Measurements from ENCODE around the gene CELF5.
A peak's percentile ranks its signal among the peaks of the same experiment; 100 is the strongest.

CELF5 gene

DNA sequence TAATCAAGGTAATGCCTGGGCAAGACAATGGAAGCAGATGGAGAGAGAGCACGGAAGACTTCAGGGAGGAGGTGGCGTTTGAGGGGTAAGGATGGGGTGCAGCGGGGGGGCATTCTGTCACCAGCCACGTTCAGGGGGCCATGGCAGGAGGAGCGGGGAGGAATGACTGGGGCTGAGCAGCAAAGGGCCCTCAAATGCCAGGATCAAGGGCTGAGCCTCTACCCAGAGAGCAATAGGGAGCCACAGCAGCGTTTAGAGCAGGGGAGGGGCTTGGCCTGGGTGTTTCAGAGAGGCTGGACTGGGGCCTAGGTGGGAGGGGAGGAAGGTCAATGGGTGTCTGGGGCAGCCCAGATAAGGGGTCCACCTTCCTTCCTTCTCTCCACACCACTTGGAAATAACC, 44.3 kb downstream of the CELF5 start:
- H3K27me3 ChIP-seq (ENCODE audit: control insufficient read depth, insufficient read depth, low read length): peaks cover 16% of the 10 kb centered on the region
- H3K27ac ChIP-seq (ENCODE audit: low read depth, low read length): no peak overlapping the region
- no peaks in the 10 kb centered on the region for H3K9me3 ChIP-seq (ENCODE audit: control insufficient read depth, insufficient read depth, low read length)
- no peaks in the 10 kb centered on the region for H3K36me3 ChIP-seq (ENCODE audit: control insufficient read depth, insufficient read depth, low read length)
- no peak overlapping the region for H3K9ac ChIP-seq (ENCODE audit: low read depth, low read length)
- no peak overlapping the region for H3K4me3 ChIP-seq (ENCODE audit: low read depth, low read length)
- no peaks in the 10 kb centered on the region for H3K4me1 ChIP-seq (ENCODE audit: control insufficient read depth, insufficient read depth, low read length)

DNA sequence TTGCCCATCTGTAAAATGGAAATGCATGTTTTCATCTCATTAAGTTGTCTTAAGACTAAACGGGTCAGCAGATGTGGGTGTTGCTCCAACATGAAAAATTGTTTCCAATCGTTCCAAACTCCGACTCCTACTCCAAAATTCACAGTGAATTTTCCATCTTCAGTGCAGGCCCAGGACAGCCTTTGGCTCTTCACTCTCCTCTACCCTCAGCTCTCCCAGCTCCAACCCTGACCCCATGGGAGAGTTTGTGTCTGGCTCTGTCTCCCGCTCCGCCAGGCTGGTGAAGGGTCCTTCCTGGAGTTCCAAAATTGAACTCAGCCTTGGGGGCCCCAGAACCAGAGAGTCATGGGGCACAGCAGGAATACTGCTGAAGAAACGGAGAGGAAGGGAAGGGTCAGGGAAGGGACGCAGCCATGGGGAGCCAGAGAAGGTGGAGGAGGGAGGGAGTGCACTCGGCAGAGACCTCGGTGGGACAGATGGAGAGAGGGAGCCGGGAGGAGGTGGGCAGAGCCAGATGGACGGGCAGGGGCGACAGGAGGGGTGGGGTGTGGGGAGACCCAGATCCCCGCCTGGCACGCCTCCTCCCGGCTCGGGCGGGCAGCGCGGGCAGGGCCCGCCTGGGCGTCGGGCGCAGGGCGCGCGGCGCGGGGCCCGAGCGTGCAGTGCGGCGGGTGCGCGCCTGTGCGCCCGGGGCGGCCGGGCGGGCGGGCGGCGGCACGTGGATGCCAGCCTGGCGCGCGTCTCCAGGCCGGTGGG, 45.6 kb downstream of the CELF5 start:
- H3K36me3 ChIP-seq (ENCODE audit: control insufficient read depth, insufficient read depth, low read length): no peaks in the 10 kb centered on the region
- H3K27ac ChIP-seq (ENCODE audit: low read depth, low read length): no peak overlapping the region
- H3K27me3 ChIP-seq (ENCODE audit: control insufficient read depth, insufficient read depth, low read length): peaks cover 16% of the 10 kb centered on the region
- H3K9me3 ChIP-seq (ENCODE audit: control insufficient read depth, insufficient read depth, low read length): no peaks in the 10 kb centered on the region
- peak overlapping the region; percentile 39; the same call in 1 of the 2 replicates for H3K4me3 ChIP-seq (ENCODE audit: low read depth, low read length)
- no peaks in the 10 kb centered on the region for H3K4me1 ChIP-seq (ENCODE audit: control insufficient read depth, insufficient read depth, low read length)
- H3K9ac ChIP-seq (ENCODE audit: low read depth, low read length): no peak overlapping the region

GRCh38 chr19:3270902-3271301, 46.4 kb downstream of the CELF5 start:
- Histone ChIP-seq H3K4me3 (ENCODE audit: low read depth, low read length) (peak overlapping the region; percentile 39; the same call in 1 of the 2 replicates), H3K27me3 (ENCODE audit: control insufficient read depth, insufficient read depth, low read length) (peaks cover 16% of the 10 kb centered on the region)

DNA sequence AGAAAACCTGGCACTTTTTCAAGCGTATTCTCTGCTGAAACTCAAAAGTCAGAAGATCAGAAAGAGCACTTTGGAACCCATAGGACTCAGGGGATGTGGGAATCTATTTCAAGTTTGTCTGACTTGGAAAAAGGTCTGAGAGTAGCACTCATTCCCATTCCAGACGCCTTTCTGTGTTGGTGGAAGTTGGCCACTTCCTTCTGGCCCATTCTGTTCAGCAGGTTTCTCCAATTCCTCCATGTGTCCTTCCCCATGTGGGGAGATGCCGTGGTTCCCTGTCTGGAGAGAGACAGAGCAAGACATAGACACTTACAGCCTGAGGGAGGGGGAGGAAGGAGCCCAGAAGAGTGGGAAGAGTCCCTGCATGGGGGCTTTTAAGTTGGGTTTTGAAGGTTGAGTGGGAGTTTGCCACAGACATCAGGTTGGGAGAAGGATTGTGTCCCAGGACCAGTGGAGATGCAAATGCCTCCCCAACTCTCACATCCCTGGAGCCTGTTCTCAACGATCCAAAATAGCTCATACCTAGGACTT, 48.0 kb downstream of the CELF5 start:
- no peak overlapping the region for H3K9ac ChIP-seq (ENCODE audit: low read depth, low read length)
- H3K27me3 ChIP-seq (ENCODE audit: control insufficient read depth, insufficient read depth, low read length): peaks cover 16% of the 10 kb centered on the region
- H3K9me3 ChIP-seq (ENCODE audit: control insufficient read depth, insufficient read depth, low read length): no peaks in the 10 kb centered on the region

More at GRCh38 chr19:3270902-3271301, 46.4 kb downstream of the CELF5 start:
- Histone ChIP-seq H3K9ac (ENCODE audit: low read depth, low read length) (no peak overlapping the region), H3K4me1 (ENCODE audit: control insufficient read depth, insufficient read depth, low read length) (no peaks in the 10 kb centered on the region), H3K36me3 (ENCODE audit: control insufficient read depth, insufficient read depth, low read length) (no peaks in the 10 kb centered on the region), H3K27ac (ENCODE audit: low read depth, low read length) (no peak overlapping the region), H3K9me3 (ENCODE audit: control insufficient read depth, insufficient read depth, low read length) (no peaks in the 10 kb centered on the region)

GRCh38 chr19:3272952-3273351, 48.5 kb downstream of the CELF5 start:
- Histone ChIP-seq H3K4me3 (ENCODE audit: low read depth, low read length) (no peak overlapping the region), H3K9ac (ENCODE audit: low read depth, low read length) (no peak overlapping the region), H3K27ac (ENCODE audit: low read depth, low read length) (no peak overlapping the region), H3K36me3 (ENCODE audit: control insufficient read depth, insufficient read depth, low read length) (no peaks in the 10 kb centered on the region), H3K9me3 (ENCODE audit: control insufficient read depth, insufficient read depth, low read length) (no peaks in the 10 kb centered on the region), H3K4me1 (ENCODE audit: control insufficient read depth, insufficient read depth, low read length) (peaks cover 3% of the 10 kb centered on the region; the same call in 1 of the 2 replicates), H3K27me3 (ENCODE audit: control insufficient read depth, insufficient read depth, low read length) (peaks cover 16% of the 10 kb centered on the region)

More for the DNA sequence above, 48.0 kb downstream of the CELF5 start:
- Histone ChIP-seq H3K27ac (ENCODE audit: low read depth, low read length) (no peak overlapping the region), H3K4me1 (ENCODE audit: control insufficient read depth, insufficient read depth, low read length) (peaks cover 3% of the 10 kb centered on the region; the same call in 1 of the 2 replicates), H3K36me3 (ENCODE audit: control insufficient read depth, insufficient read depth, low read length) (no peaks in the 10 kb centered on the region), H3K4me3 (ENCODE audit: low read depth, low read length) (no peak overlapping the region)

DNA sequence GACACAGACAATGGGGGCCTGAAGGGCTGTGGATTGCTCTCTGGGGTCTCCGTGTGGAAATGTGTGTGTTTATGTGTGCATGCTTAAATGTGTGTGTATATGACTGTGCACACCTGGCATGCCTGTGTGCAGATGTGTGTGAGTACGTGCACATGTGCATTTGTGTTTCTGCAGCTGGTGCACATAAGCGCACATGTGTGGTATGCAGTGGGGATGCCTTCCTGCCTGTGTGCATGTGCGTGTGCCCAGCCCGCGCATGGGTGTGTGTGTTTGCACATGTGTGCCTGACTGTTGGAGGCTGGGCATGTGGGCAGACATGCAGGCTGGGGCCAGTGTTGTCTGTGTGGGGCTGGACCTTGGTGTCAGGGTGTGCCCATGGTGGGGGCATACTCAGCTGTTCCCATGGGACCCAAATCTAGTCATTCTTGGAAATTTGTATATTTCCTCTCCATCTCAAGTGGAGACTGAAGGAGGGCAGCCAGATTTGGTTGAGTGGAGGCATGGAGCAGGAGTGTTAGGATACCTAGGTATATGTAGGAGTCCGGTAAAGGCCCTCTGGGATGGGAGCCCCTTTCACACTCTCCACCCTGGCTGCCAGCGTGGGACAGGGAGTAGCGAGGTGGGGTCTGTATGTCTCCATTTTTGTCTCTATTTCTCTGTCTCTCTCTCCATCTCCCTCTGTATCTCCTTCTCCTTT, 49.9 kb downstream of the CELF5 start:
- no peaks in the 10 kb centered on the region for H3K9me3 ChIP-seq (ENCODE audit: control insufficient read depth, insufficient read depth, low read length)
- peaks cover 3% of the 10 kb centered on the region; the same call in 1 of the 2 replicates for H3K4me1 ChIP-seq (ENCODE audit: control insufficient read depth, insufficient read depth, low read length)
- H3K36me3 ChIP-seq (ENCODE audit: control insufficient read depth, insufficient read depth, low read length): no peaks in the 10 kb centered on the region
- peaks cover 14% of the 10 kb centered on the region for H3K27me3 ChIP-seq (ENCODE audit: control insufficient read depth, insufficient read depth, low read length)
- H3K4me3 ChIP-seq (ENCODE audit: low read depth, low read length): no peak overlapping the region
- no peak overlapping the region for H3K9ac ChIP-seq (ENCODE audit: low read depth, low read length)
- H3K27ac ChIP-seq (ENCODE audit: low read depth, low read length): no peak overlapping the region

DNA sequence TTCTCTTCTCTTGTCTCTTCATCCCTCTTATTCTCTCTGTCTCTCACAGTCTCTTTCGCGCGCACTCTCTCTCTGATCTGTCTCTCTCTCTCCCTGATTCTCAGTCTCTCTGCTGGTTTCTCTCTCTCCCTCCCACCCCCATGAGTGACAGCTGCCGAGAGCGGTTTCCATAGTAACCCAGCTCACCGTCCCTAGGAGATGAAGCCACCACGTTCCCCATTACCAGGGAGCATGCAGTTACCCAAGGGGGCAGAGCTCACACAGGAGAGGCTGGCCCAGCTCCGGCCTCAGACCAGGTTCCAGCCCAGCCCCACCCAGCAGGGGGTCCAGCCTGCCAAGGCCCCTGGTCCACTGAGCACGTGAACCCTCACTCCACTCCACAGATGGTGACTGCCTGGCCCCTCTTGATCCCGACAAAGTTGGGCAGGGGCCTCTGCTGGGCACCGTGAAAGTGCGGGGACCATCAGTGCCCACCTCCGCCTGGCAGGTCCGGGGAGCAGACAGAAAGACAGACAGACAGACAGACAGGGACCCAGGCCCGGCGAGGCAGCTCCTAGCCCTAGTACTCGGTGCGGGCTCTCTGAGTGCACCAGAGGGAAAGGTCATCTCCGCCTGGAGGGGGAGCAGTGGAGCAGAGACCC, 50.6 kb downstream of the CELF5 start:
- Histone ChIP-seq H3K9ac (ENCODE audit: low read depth, low read length) (no peak overlapping the region), H3K4me1 (ENCODE audit: control insufficient read depth, insufficient read depth, low read length) (peaks cover 3% of the 10 kb centered on the region; the same call in 1 of the 2 replicates), H3K9me3 (ENCODE audit: control insufficient read depth, insufficient read depth, low read length) (no peaks in the 10 kb centered on the region), H3K27ac (ENCODE audit: low read depth, low read length) (peak overlapping the region; percentile 9), H3K4me3 (ENCODE audit: low read depth, low read length) (peak overlapping the region; percentile 76), H3K36me3 (ENCODE audit: control insufficient read depth, insufficient read depth, low read length) (no peaks in the 10 kb centered on the region), H3K27me3 (ENCODE audit: control insufficient read depth, insufficient read depth, low read length) (peaks cover 7% of the 10 kb centered on the region)

DNA sequence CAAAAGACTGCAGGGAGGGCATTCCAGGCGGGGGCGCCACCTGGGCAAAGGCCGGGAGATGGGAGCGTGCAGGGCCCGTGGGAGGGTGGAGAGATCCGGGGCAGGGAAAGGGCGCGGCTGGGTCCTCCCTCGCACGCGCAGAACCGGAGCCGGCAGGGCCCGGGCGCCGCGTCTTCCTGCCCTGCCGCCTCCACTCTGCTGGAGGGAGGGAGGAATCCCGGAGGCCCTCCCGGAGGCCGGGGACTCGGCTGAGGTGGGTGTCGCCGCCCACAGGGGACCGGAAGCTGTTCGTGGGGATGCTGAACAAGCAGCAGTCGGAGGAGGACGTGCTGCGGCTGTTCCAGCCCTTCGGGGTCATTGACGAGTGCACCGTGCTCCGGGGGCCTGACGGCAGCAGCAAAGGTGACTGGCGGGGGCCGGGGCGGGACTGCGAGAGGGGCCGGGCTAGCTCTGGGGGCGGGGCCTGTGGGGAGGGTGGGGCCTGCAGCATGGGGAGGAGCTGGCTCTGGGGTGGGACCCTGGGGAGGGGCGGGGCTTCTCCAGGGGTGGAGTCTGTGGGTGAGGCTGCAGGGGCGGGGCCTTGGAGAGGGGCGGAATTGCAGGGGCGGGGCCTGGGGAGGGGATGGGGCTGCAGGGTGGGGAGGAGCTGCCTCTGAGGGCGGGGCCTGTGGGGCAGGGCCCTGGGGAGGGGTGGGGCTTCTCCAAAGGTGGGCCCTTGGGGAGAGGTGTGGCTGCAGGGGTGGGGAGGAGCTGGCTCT, 51.3 kb downstream of the CELF5 start:
- peak overlapping the region; percentile 59 for H3K27ac ChIP-seq (ENCODE audit: low read depth, low read length)
- H3K36me3 ChIP-seq (ENCODE audit: control insufficient read depth, insufficient read depth, low read length): no peaks in the 10 kb centered on the region
- H3K4me1 ChIP-seq (ENCODE audit: control insufficient read depth, insufficient read depth, low read length): peaks cover 3% of the 10 kb centered on the region; the same call in 1 of the 2 replicates
- no peaks in the 10 kb centered on the region for H3K9me3 ChIP-seq (ENCODE audit: control insufficient read depth, insufficient read depth, low read length)
- H3K9ac ChIP-seq (ENCODE audit: low read depth, low read length): no peak overlapping the region
- peak overlapping the region; percentile 76 for H3K4me3 ChIP-seq (ENCODE audit: low read depth, low read length)
- peaks cover 5% of the 10 kb centered on the region; the same call in 1 of the 2 replicates for H3K27me3 ChIP-seq (ENCODE audit: control insufficient read depth, insufficient read depth, low read length)

DNA sequence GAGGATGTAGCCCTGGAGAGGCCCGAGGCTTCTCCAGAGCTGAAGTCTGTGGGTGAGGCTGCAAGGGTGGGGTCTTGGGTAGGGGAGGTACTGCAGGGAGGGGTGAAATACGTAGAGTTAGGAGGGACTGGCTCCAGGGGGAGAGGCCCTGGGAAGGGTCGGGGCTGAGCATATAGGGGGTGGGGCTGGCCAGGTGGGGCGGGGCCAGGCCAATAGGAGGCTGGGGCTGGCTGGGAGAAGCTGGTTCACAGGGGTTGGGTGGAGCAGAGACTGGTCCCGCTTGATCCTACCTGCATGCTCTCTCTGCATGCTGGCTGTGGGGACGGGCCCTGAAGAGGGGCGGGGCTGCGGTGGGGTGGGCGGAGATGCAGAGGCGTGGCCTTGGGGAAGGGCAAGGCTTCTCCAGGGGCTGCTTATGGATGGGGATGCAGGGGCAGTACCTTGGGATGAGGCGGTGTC, 51.9 kb downstream of the CELF5 start:
- H3K4me1 ChIP-seq (ENCODE audit: control insufficient read depth, insufficient read depth, low read length): peaks cover 3% of the 10 kb centered on the region; the same call in 1 of the 2 replicates
- peaks cover 5% of the 10 kb centered on the region; the same call in 1 of the 2 replicates for H3K27me3 ChIP-seq (ENCODE audit: control insufficient read depth, insufficient read depth, low read length)
- H3K27ac ChIP-seq (ENCODE audit: low read depth, low read length): no peak overlapping the region
- no peak overlapping the region for H3K9ac ChIP-seq (ENCODE audit: low read depth, low read length)
- H3K36me3 ChIP-seq (ENCODE audit: control insufficient read depth, insufficient read depth, low read length): no peaks in the 10 kb centered on the region
- H3K9me3 ChIP-seq (ENCODE audit: control insufficient read depth, insufficient read depth, low read length): no peaks in the 10 kb centered on the region
- peak overlapping the region; percentile 47; the same call in 1 of the 2 replicates for H3K4me3 ChIP-seq (ENCODE audit: low read depth, low read length)

DNA sequence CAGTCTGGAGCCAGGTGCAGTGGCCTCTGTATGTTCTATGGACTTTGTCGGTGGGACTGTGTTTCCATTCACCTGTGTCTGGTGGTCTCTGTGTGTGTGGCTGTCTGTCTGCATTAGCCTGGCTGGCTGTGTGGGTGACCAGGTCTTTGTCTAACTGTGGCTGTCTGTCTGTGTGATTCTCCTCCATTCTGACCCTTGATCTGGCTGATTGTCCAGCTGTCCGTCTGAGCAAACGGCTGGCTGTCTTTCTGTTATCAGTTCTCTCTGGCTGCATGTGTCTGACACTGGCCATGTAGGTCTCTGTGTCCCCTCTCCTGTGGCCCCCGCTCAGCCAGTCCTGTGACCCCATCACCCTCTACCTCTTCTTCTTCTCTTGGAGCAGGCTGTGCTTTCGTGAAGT, 53.2 kb downstream of the CELF5 start:
- Histone ChIP-seq H3K36me3 (ENCODE audit: control insufficient read depth, insufficient read depth, low read length) (no peaks in the 10 kb centered on the region), H3K4me3 (ENCODE audit: low read depth, low read length) (no peak overlapping the region), H3K9ac (ENCODE audit: low read depth, low read length) (no peak overlapping the region)

More for the DNA sequence above, 53.2 kb downstream of the CELF5 start:
- Histone ChIP-seq H3K27me3 (ENCODE audit: control insufficient read depth, insufficient read depth, low read length) (no peaks in the 10 kb centered on the region), H3K9me3 (ENCODE audit: control insufficient read depth, insufficient read depth, low read length) (no peaks in the 10 kb centered on the region), H3K4me1 (ENCODE audit: control insufficient read depth, insufficient read depth, low read length) (peaks cover 3% of the 10 kb centered on the region; the same call in 1 of the 2 replicates), H3K27ac (ENCODE audit: low read depth, low read length) (no peak overlapping the region)

Data from HUES48 (cell line).